ENCODE data around the gene RMDN2. TPM values are rescaled to one million over a fixed set of nuclear protein-coding genes. Genes with fewer than 3 reads are reported as not detected.
"Not testable (repeated sequence)": the region's sequence is repeated elsewhere in the genome, so short reads cannot be mapped to it uniquely, and the experiment has no call there.

Gene RMDN2
- polyA plus RNA-seq, 1 donor (not counting 4 experiments of a cell fraction or from before 2014, with no cell fraction given), result 9.3 TPM

DNA sequence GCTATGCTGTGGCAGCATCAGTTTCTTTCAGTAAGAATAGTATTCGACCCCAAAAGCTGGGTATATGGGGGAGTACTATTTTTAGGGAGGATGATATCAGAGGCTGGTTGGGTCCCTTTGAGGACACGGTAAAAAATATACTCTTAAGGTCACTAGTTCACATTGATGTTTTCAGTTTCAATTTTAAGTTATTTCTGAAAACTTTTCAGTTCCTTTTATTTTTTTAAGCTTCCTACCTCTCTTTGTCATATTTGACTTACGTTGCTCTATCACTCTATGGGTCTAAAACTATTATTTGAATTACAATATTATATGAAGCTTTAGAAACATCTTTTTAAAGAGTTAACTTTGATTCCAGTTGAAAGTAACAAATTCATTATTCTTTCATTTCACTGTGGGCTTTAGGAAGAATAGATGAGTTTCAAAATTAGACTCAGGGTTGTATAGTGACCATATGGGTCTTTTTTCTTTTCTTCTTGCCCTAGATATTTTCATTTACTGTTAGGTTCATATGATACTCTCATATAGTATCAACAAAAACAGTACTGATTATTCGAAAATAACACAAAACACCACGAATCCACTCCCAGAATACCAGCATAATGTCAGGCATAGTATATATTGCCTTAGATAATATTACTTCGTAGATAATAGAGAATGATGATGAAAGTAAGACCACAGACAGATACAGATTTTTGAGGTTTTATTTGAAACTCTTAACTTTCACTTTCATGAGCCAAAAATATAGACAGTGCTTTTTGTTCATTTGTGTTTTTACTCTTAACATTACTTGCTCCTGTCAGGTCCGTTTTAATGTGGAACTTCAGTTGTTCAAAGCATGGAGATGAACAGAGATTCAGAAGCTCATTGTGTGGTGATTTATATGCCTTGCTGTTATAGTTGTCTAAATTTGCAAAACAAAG, 9.8 kb downstream of the RMDN2 start:
- DNase-seq (ENCODE audit: low read depth, low spot score), result no peak
- no peak overlapping the region for H3K4me2 ChIP-seq (ENCODE audit: control insufficient read depth, extremely low read depth, insufficient read depth, low read depth, low read length)
- no peaks in the 10 kb centered on the region for H3K27me3 ChIP-seq (ENCODE audit: control insufficient read depth, extremely low read depth, insufficient read depth, low read length)
- no peaks in the 10 kb centered on the region for H3K9me3 ChIP-seq (ENCODE audit: control insufficient read depth, low read depth, low read length)
- no peak for TF ChIP-seq CTCF (optimal IDR thresholded peaks at IDR 0.05 in 1 of 3, IDR thresholded peaks at IDR 0.05 in 1 of 3, conservative IDR thresholded peaks at IDR 0.05 in 1 of 3; ENCODE audit: extremely low read depth in 1 of 3, insufficient read depth in 2 of 3, low read length in 3 of 3)
- H3K4me3 ChIP-seq (ENCODE audit: control insufficient read depth in 2 of 3, extremely low read depth in 1 of 3, insufficient read depth in 2 of 3, low read depth in 1 of 3, low read length in 3 of 3), result no peak overlapping the region
- no peak overlapping the region for H3K9ac ChIP-seq (ENCODE audit: control insufficient read depth, extremely low read depth, insufficient read depth, low read length)
- no peaks in the 10 kb centered on the region for H3K9me1 ChIP-seq (ENCODE audit: control insufficient read depth, extremely low read depth, insufficient read depth, low read length)
- no peaks in the 10 kb centered on the region for H4K20me1 ChIP-seq (ENCODE audit: control insufficient read depth, extremely low read depth, insufficient read depth, low read length)
- dilution Hi-C loops (cut with MboI; ENCODE audit: extremely low pct_ligation_motif_present, low sequenced_read_pairs), result no loop called here
- no peaks in the 10 kb centered on the region for H3K36me3 ChIP-seq (ENCODE audit: control insufficient read depth in 2 of 2, extremely low read depth in 1 of 2, insufficient read depth in 2 of 2, low read length in 2 of 2)
- no peaks in the 10 kb centered on the region for H3K79me2 ChIP-seq (ENCODE audit: control insufficient read depth, insufficient read depth, low read length)
- no peak overlapping the region for H2AFZ ChIP-seq (ENCODE audit: control insufficient read depth, low read length)
- H3K4me1 ChIP-seq (ENCODE audit: control insufficient read depth, extremely low read depth, insufficient read depth, low read length), result no peaks in the 10 kb centered on the region
- no peak overlapping the region for H3K27ac ChIP-seq (ENCODE audit: control insufficient read depth, insufficient read depth, low read length)
- FAIRE-seq, result no peak

GRCh38 chr2:37937568-37937967, 12.5 kb downstream of the RMDN2 start:
- H3K27ac ChIP-seq (ENCODE audit: control insufficient read depth, insufficient read depth, low read length); H3K4me2 ChIP-seq (ENCODE audit: control insufficient read depth, extremely low read depth, insufficient read depth, low read depth, low read length); dilution Hi-C loops (cut with MboI; ENCODE audit: extremely low pct_ligation_motif_present, low sequenced_read_pairs); H3K4me1 ChIP-seq (ENCODE audit: control insufficient read depth, extremely low read depth, insufficient read depth, low read length); H3K9me1 ChIP-seq (ENCODE audit: control insufficient read depth, extremely low read depth, insufficient read depth, low read length); H4K20me1 ChIP-seq (ENCODE audit: control insufficient read depth, extremely low read depth, insufficient read depth, low read length); H3K79me2 ChIP-seq (ENCODE audit: control insufficient read depth, insufficient read depth, low read length); H3K9me3 ChIP-seq (ENCODE audit: control insufficient read depth, low read depth, low read length); H3K9ac ChIP-seq (ENCODE audit: control insufficient read depth, extremely low read depth, insufficient read depth, low read length); H3K27me3 ChIP-seq (ENCODE audit: control insufficient read depth, extremely low read depth, insufficient read depth, low read length); H3K4me3 ChIP-seq (ENCODE audit: control insufficient read depth in 2 of 3, extremely low read depth in 1 of 3, insufficient read depth in 2 of 3, low read depth in 1 of 3, low read length in 3 of 3); H2AFZ ChIP-seq (ENCODE audit: control insufficient read depth, low read length); DNase-seq (ENCODE audit: low read depth, low spot score); H3K36me3 ChIP-seq (ENCODE audit: control insufficient read depth in 2 of 2, extremely low read depth in 1 of 2, insufficient read depth in 2 of 2, low read length in 2 of 2); FAIRE-seq: not testable (repeated sequence)

DNA sequence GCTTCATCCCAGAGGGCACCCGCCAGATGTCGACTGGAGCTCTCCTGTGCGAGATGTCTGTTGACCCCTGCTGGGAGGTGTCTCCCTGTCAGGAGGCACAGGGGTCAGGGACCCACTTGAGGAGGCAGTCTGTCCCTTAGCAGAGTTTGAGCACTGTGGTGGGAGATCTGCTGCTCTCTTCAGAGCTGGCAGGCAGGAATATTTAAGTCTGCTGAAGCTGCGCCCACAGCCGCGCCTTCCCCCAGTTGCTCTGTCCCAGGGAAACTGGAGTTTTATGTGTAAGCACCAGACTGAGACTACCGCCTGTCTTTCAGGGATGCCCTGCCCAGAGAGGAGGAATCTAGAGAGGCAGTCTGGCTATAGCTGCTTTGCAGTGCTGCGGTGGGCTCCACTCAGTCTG, 16.2 kb downstream of the RMDN2 start:
- H3K79me2 ChIP-seq (ENCODE audit: control insufficient read depth, insufficient read depth, low read length), result not testable (repeated sequence)

More for the DNA sequence above, 16.2 kb downstream of the RMDN2 start:
- H3K4me1 ChIP-seq (ENCODE audit: control insufficient read depth, extremely low read depth, insufficient read depth, low read length); dilution Hi-C loops (cut with MboI; ENCODE audit: extremely low pct_ligation_motif_present, low sequenced_read_pairs); FAIRE-seq; H2AFZ ChIP-seq (ENCODE audit: control insufficient read depth, low read length); H4K20me1 ChIP-seq (ENCODE audit: control insufficient read depth, extremely low read depth, insufficient read depth, low read length); DNase-seq (ENCODE audit: low read depth, low spot score); H3K27me3 ChIP-seq (ENCODE audit: control insufficient read depth, extremely low read depth, insufficient read depth, low read length); H3K9me1 ChIP-seq (ENCODE audit: control insufficient read depth, extremely low read depth, insufficient read depth, low read length); H3K9ac ChIP-seq (ENCODE audit: control insufficient read depth, extremely low read depth, insufficient read depth, low read length); H3K9me3 ChIP-seq (ENCODE audit: control insufficient read depth, low read depth, low read length); H3K4me2 ChIP-seq (ENCODE audit: control insufficient read depth, extremely low read depth, insufficient read depth, low read depth, low read length); H3K36me3 ChIP-seq (ENCODE audit: control insufficient read depth in 2 of 2, extremely low read depth in 1 of 2, insufficient read depth in 2 of 2, low read length in 2 of 2); H3K4me3 ChIP-seq (ENCODE audit: control insufficient read depth in 2 of 3, extremely low read depth in 1 of 3, insufficient read depth in 2 of 3, low read depth in 1 of 3, low read length in 3 of 3); H3K27ac ChIP-seq (ENCODE audit: control insufficient read depth, insufficient read depth, low read length): not testable (repeated sequence)

Data from keratinocyte (primary cell).